ENCODE measurements around the gene TIFAB. TPM values are rescaled to one million over a fixed set of nuclear protein-coding genes. Genes with fewer than 3 reads are reported as not detected.

Gene TIFAB
- total RNA-seq, 1 donor from 2014 or later = 0.20 TPM

DNA sequence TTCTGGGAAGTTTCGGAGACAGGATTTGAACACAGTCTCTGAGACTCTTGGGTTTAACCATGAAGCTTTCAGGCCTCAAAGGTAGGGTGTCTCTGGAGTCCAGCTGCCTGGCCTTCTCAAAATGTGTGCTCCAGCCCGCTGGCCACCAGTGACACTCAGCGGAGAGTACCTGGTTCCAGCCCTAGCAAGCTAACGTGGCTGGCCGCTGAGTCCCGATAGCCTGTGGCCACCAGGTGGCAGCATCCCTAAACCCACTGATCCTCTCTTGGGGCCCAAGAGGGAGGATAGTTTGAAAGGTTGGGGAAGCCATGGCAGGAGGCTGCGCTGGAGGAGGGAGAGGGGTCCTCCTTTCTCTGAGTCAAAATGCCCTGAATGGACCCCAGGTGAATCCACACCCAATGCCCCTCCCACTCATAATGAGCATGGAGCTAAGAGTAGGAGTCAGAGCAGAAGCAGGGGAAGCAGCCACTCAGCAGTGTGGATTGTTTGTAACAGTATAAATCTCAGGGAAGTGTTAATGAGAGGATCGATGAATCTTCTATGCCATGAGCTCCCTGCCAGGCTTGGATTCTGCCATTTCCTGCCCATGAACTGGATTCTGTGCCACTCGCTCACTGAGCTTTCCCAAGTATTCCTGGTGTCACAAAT, 5.4 kb upstream of the TIFAB start:
- DNase-seq = no peak

DNA sequence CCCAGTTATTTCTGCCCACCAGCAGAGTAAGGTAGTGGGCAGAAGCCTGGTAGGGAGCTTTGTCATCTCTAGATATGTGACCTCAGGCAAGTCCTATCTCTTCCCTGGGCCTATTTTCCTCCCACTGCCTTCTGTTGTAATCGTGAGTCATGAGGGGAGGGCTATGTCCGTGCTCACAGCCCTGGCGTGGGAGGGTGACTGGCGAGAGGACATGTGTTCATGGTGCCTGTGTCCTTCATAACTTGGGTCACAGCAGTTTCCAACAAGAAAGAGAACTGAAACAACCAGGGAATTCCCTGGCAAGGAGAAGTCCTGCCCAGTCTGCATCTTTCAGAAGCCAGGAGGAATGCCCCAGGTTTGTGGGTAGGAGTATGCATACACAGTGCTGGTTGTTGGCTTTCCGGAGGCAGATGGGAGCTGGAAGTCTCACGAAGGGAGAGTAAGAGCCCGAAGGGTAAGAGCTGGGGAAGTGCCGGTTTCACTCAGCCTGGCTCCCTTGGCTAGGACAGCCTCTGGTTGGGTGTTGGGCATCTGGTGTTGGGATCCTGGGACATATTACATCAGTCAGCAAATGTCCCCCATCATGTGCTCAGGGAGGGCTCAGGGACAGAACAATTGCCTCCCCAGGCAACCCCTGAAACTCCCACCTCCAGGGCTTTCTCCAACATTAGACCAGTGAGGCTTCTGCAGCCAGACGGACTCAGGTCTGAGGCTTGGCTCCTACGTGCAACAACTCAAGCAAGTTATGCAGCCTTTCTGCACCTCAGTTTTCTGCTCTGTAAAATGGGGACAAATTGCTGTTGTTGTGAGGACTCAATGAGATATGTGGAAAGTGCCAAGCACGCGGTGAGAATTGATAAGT, 4.3 kb upstream of the TIFAB start:
- no peak for DNase-seq

DNA sequence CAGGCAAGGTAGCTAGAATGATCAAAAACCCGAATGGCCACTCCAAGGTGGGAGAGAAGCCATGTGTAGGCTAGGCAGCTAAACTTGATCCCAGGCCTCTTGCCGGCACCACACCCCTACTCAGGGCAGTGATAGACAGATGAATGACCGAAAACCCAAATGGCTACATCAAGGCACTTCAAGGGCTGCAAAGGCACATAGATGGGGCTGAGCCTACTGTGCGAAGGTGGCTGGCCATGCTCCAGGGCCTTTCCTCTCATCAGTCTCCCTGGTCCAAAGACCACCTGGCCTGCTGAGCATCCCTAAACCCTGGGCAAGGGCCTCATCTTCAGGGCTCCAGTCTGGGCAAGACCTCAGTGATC, 3.7 kb upstream of the TIFAB start:
- DNase-seq = no peak

DNA sequence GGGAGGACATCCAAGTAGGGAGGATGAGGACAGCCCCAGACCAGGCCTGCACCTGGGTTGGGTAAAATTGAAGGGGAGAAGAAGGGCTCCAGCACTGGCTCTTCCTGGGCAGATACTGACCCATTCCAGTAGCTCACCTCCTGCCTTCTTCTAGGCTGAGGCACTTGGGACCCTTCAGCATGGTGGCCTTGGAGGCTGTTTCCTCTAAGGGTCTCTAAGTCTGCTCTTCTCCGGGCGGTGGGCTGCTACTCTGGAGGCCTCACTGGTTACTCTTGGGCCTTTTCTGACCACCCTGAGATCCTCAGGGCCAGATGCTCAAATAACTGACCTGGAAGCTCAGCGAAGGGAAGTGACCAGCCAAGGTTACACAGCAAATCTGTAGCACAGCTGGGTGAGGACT, 2.8 kb upstream of the TIFAB start:
- no peak for DNase-seq

DNA sequence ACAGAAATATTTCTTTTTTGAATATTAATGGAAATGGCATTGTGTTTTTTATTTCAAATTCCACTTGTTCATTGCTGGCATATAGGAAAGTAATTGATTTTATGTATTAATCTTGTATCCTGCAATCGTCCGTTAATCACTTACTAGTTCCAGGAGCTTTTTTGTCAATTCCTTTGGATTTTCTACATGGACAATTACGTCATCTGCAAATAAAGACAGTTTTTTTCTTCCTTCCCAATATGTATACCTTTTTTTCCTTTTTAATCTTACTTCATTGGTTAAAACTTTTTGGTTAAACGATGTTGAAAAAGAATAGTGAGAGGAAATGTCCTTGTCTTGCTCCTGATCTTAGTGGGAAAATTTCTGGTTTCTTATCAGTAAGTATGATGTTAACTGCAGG, 1.5 kb upstream of the TIFAB start:
- DNase-seq = no peak

DNA sequence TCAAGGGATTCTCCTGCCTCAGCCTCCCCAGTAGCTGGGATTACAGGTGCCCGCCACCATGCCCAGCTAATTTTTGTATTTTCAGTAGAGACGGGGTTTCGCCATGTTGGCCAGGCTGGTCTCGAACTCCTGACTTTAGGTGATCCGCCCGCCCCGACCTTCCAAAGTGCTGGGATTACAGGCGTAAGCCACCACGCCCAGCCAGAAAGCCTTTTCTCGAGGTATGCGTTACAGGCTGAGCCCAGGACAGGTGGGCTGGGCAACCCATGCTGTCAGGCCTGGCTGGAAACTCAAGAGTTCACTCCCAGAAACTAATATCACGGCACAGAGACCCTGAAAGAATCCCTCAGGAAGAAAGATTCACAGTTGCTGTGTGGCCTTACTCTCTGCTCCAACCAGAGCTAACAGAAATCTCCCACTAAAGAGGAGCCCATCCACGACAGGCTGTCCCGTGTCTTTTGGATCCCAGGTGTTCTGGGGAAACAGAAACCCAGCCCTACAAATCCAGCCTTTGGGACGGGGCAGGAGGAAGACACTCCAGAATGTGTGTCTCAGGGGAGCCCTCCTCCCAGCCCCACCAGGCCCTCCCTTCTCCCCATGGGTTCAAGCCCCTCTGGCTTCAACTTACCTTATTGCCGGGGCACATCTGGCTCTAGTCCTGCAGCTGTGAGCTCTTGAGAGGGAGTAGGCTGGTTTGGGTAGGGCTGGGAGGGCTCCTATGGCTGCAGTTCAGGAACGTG, 400 bp downstream of the TIFAB start:
- DNase-seq = no peak

DNA sequence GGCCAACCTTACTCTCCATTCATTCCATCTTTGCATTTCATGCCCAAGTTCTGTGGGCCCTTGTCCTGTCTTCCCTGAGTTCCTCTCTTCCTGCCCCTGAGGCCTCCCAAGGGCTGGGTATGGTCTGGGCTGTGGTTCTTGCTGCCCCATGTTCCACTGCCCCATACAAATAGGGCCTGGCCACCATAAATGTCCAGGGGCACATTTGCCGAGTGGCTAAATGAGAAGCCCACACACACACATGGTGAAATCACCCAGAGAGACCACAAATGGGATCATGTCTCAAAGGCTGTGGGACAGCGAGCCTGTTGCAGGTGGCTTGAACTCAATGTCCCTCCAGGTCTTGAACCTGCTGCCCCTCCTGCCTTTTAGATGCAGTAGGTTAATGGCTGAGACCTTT, 1.2 kb downstream of the TIFAB start:
- no peak for DNase-seq

DNA sequence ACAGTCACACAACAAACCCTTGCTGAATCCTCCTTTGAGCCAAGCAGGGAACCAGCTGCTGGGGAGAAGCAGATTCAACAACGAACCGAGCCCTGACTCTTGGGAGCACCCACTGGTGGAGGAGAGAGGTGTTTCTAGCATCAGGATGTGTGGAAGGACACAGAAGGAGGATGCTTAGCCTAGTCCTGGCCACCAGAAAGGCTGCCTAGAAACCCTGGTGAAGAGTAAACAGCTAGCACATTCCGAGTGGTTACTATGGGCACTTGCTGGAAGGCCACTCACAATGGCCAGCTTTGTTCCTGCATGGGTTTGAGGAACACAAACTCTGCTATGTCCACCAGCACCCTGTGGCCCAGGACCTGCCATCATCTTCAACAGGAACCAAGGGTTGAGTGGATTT, 1.8 kb downstream of the TIFAB start:
- no peak for DNase-seq

DNA sequence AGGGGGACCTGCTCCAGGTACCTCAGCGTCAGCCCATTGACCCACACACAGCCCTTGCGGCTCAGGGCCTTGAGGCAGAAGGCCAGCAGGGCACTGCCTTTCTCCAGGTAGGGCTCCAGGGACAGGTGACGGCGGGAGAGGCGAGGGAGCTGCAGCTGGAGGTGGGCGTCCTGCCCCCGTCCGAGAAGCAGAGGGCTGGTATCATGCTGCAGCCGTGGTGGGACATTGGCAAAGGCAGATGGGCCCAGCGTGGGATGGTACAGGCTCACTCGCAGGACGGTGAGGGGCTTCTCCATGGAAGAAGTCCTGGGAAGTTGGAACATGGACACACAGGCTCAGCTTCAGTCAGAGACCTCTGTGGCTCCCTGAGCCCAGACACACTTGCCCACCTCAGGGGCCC, 2.5 kb downstream of the TIFAB start:
- no peak for DNase-seq

DNA sequence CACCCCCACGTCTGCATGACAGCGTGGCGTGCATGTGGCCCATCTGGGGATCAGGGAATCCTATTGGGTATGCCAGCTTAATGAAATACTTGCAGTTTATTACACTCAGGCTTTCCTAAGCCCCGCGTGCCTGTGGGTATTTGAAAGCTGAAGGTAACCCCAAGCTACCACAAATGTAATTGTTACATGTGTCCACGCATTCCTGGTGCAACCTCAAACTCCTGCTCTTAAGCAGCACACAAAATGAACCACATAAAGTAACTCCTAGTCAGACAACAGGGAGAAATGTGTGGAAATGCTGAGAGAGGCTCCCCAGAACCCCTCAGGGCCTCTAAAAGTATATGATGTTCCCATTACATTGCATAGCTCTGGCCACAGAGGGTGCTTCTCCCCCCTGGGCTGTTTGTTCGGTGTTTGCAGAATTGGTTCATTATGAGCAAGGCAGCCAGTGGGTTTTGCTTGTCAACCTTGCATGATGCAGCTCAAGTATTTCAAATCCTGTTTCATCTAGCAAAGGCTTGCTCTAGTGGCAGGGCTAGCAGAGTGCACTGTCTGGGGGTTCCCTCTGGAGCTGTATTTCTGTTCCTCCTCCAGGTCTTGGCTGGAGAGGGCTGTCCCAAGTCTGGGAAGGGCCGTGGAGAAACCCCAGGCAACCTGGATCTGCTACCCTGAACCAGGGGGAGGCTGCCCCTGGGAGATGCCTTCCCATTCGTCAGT, 3.2 kb downstream of the TIFAB start:
- DNase-seq = no peak

DNA sequence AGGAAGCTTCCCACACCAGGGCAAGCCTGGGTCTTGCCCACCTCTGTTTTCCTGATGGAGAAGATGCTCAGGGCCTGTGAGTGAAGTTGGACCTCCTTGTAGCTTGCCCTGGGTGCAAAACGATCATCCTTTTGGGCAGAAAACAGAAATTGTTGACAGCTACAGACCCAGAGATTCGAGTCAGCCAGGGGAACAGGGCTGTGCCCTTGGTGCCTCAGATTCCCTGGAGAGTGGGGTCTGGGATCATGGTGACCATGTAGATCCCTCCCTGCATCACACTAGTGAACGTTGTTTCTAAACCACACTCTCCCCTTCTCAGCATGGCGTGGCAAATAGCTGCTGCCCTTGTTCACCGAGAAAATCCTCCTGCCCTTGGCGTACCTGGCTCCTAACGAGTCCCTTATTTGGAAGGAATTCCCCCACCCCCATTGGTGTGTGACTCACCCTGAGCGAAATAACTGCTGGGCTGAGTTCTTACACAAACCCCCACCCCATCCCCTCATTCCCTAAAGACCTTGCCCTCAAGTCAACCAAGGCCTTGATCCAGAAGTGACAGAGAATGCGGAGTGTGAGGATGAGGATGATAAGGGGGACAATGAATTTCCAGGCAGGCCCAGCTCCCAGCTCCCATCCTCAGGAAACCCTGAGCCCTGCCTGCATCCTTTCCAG, 3.9 kb downstream of the TIFAB start:
- DNase-seq = no peak

DNA sequence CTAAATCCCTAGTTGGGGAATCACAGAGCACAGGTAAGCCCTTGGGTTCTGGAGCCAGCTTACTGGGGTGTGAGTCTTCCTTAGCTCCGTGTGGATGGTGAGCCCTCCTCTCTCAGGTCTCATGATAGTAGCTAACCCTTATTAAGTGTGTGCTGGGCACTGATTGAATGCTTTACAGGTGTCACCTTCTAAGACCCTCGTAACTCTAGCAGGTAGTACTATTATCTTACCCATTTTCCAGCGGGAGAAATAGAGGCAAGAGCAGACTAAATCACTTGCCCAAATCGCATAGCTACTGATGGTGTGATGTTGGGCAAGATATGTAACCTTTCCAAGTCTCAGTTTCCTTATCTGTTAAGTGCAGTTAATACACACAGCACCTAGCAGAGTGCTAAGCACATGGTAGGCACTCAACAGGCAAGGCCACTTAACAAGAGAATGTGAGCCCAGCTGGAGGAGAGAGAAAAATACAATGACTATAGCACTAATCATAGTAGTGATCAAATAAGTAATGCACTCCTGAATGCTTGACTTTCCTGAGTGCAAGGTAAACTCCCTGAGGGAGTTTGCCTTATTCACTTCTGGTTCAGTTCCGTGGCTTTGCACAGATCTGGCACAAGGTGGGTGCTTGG, 4.7 kb downstream of the TIFAB start, which contains the start of gene DCANP1:
TSS of gene DCANP1 (minus strand) at position 51 of the 632 bp plus-strand sequence. CDS start 240 bp downstream, outside the sequence.
- no peak for DNase-seq

DNA sequence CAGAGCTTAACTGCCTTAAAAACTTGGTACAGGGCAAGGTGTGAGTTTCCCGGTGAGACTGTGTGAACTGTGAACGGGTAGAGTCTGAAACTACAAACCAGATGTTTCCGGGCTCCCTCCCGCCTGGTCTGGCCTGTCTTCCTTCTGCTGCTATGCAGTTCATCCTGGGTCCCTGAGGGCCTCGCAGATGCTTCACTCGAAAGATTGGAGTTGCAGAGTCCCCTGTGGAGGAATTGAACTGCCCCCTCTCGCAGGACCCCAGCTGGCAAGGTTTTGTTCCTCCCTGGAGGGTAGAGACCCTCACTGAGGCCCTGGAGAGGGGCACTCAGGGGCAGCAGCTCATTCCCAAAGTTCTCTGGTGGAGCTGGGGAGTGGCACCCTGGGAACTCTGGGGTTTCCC, 5.5 kb downstream of the TIFAB start:
- DNase-seq = peak; percentile 19

DNA sequence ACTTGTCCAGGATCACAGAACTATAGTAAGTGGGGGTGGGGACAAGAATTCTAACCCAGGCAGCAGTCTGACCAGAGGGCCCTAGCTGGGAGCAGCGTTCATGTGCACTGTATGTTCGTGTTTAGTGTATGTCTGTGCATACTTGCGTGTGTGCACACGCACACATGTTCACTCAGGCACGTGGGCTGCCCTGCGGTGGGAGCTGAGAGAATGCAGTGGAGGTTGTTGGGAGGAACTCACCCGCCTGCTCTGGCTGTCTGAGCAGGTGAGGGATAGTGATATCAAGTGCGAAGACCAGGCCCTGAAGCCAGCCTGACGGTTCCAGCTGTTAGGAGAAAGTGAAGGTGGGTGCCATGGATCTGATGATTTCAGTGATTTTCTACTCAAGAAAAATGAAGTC, 5.9 kb downstream of the TIFAB start:
- no peak for DNase-seq

DNA sequence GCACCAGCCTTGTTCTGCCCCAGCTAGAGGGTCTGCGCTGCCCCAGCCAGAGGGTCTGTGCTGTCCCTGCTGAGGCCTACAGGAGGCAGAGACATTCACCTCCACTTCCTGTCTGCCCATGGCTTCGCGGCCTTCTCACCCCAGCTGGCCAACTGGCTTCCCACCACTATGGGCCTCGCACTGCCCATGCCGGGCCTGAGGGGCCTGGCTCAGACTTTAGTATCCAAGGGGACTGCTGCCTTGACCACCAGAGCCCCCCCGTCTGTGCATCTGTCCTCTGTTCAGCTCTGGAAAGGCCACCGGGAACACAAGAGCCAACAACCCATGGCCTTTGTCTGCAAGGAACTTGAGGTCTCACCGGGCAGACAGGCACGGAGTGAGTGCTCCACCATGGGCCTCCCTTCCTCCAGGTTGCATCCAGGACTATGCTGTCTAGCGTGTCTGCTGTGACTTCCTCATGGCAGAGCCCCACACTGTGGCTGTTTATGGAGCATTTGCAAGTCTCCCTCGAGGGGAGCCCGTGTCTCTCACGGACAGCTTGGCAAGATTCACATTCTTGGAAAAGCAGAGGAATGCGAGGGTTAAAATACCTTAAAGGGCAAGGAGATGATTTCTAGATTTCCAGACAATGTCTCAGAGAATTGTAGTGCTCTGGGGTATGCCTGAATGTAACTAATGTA, 6.7 kb downstream of the TIFAB start:
- no peak for DNase-seq

DNA sequence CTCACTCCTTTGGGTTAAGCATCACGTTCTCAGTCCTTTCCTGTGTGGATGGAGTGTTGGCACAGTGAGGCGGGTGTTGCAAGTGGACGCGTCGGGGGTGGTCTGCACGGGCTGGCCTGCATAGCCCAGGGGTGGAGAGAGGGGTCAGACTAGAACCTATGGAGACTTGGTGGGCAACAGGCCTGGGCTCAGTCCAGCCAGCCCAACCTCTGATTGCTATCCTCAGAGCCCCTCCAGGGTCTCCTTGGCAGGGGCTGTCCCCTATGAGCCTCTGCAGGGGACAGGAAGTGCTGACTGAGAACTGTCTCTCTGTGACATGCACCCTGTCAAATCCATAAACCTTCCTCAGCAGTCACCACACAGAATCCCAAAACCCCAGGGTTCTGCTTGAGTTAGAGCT, 7.3 kb downstream of the TIFAB start:
- DNase-seq = no peak

DNA sequence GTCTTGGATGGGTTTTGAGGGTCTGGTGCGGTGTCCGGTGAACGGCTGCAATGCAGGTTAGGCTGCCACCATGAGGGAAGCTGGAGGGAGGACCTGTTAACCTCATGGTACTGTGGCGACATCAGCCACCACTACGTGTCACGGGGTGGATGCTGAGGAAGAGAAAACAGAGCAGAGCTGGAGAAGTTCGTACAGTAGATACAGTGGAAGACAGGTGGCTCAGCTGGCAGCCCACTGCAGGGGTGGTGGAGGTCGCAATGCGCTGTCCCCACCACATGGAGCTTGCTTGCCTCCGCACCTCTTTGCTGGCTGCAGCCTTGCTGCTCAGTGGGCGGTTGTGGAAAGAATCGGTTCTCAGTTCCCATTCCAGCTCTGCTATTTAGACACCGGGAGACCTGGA, 7.8 kb downstream of the TIFAB start:
- no peak for DNase-seq

DNA sequence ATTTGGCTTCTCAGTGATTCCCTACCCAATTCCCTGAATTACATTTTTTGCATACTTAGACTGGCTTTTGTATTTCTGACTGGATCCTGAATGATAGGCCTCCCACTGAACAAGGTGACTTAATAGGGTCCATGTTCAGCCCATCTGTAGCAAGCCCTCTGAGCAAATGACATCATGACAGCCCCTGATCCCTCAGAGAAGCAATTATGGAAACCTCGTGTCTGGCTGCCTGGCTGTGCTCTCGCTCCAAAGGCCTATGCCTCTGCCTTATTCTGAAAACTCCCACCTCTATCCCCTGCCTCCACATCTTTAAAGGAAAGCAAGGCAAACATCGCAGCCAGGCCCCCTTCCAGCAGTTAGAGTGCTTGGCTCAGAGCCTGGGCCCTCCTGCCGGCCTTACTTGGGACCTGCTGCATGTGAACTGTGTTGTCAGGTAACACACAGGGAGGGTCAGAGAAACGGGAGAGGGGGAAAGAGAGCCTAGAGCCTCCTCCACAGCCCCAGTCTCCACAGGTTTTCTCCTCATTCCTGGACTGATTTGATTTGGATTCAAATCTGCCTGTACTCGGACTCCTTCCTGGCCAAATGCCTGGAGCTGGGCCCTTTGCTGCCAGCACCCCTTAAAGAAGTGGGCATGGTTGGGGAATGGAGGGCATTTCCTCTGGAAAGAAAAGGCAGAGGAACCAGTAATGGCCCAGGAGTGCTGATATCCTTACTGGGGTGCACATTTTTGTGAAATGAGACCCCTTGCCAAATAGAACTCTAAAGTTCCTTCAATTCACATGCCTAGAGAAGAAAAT, 8.8 kb downstream of the TIFAB start:
- peak; percentile 54 for DNase-seq

DNA sequence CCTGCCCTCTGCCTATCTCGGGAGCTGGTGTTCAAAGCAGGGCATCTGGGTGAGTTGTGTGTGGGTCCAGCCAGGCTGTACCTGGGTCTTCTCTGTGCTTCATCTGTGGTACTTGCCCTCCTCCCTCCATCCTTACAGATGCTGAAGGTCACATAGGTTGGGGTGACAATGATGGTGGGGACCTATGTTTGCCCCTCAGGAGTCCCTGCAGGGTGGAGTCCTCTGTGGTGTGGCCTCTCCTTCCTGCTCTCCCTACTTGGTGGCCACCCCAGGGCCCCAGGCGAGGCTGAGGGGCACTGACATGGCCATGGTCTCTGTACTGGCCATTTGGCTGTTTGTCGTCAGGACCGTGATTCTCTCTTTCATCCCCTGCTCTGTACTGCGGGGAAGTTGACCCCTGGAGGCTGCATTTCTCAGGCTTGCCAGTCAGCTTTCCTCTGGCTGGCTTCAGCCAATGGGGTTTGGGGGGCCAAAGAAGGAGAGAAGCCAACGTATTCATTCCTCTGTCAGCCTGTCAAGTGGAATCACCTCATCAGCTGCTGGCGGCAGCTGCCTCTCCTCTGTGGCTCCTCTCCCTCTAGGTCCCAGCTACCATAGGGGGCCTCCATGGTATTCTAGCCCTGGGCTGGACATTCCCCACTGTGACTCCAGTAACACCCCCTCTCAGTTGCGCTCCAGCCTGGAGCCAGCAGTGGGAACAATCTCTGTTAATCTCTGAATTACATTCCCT, 9.6 kb downstream of the TIFAB start:
- no peak for DNase-seq
